ENCODE measurements around the gene RGS7.
"Not testable (repeated sequence)": the region's sequence is repeated elsewhere in the genome, so short reads cannot be mapped to it uniquely, and the experiment has no call there.

Gene RGS7

DNA sequence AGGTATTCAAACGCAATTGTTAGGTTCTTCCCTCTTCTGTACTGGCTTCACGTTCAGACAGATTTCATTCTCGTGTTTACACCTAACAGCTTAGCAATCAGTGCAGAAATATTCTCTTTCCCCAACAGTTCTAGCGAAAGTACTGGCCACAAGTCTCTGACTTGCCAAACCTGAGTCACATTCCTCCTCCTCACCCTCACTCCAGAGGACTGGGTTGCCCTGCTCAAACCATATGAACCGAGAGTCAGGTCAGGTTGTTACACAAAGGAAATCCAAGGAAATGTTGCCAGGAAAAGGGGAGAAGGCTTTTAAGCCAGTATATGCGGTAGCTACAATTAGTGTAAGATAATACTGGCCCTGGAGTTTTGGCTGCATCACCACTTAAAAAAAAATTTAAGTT is 282.5 kb downstream of the RGS7 start:
- no peak for DNase-seq

DNA sequence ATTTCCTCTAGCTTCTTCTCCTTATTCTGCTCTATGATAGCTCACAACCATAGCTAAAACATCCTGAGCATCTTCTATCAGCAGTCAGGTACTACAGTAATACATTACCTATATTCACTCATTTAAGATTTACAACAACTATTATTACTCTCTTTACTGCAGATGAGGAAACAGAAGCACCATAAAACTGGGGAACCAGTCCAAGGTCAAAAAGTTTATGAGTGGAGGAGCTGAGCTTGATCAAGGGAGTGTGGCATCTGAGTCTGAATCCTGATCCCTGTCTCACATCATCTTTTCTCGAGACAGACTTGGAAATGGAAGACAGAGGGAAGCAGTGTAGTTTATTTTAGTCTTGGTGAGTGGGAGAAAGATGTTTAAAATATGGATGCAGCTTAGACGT is 288.6 kb downstream of the RGS7 start:
- no peak for DNase-seq

- DNase-seq = no peak
Measured at GRCh38 chr1:241063276-241063675, 293.7 kb downstream of the RGS7 start.

GRCh38 chr1:241061062-241061461 is 295.9 kb downstream of the RGS7 start:
- no peak for DNase-seq

- no peak for DNase-seq
Measured at GRCh38 chr1:241048622-241049021, 308.4 kb downstream of the RGS7 start.

- no peak for DNase-seq
Measured at GRCh38 chr1:241045659-241046058, 311.3 kb downstream of the RGS7 start.

DNA sequence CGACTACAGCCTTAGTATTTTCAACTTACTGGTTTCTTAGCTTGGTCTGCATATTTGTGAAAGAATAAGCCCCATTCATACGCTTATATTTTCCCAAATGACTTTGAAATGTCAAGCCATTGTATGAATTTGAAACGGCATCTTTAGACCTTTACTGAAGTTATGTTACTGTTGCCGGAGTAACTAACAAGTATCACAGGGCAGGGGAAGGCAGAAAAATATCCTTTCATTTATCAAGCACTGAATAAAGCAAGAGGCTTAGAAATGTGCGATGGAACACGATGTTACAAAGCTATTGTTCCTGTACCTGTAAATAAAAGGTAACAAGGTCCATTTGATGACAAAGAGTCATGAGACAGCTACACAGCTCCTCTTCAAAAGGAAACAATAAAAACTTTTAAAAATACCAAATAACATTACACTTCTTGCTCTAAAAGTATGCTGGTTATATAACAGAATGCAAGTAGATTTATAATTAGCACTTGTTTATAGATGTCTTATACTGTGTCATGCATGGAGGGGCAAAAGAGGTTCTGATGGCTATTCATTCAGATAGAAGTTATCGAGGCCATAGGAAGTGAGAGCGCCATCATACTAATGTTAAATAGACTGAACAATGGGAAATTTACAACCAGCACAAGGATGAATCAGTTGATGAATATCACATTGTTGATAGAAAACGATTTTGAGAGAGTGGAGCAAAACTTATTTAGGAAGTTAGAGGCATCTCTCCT is 322.6 kb downstream of the RGS7 start:
- DNase-seq = no peak

DNA sequence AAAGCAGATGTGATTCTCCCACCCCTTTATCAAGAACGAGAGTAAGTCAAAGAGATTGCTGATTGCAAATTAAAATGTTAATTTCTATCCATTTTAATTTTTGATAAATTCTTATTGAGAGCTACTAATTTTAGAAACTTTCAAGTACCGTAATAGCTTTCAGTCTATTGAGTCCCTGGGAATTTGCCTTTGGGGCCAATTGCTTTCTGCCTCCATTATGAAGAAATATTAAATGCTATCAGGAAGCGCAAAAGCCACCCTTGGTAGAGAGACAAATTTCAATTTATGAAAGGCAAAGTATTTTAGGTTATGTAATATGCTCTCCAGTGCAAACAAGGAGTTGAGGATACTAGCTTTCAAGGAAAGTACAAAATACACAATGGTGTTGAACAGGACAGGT is 332.2 kb downstream of the RGS7 start:
- DNase-seq = no peak

GRCh38 chr1:241022366-241022765 is 334.6 kb downstream of the RGS7 start:
- peak; percentile 32 for DNase-seq

GRCh38 chr1:241020851-241021697 is 335.9 kb downstream of the RGS7 start:
- no peak for DNase-seq

GRCh38 chr1:241012708-241013340 is 344.2 kb downstream of the RGS7 start:
- DNase-seq = no peak

GRCh38 chr1:241007668-241008067 is 349.3 kb downstream of the RGS7 start:
- no peak for DNase-seq

DNA sequence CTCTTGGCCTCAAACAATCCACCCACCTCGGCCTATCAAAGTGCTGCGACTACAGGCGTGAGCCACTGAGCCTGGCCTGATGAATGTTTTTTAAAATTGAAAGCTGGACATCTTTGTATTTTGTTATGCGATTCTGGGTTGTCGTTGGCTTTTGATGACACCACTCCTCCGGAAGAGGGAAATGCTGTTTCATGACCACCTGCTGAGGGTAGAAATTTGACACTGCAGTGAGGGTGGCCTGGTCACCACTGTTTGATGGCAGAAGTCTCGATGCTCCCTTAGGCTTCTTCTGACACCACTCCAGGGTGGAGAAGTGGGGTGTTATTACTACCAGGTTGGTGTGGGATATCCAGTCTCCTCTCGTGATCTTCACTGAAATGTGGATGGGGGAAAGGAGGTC is 357.2 kb downstream of the RGS7 start:
- DNase-seq = no peak

GRCh38 chr1:240998441-240999015 is 358.5 kb downstream of the RGS7 start:
- no peak for DNase-seq

DNA sequence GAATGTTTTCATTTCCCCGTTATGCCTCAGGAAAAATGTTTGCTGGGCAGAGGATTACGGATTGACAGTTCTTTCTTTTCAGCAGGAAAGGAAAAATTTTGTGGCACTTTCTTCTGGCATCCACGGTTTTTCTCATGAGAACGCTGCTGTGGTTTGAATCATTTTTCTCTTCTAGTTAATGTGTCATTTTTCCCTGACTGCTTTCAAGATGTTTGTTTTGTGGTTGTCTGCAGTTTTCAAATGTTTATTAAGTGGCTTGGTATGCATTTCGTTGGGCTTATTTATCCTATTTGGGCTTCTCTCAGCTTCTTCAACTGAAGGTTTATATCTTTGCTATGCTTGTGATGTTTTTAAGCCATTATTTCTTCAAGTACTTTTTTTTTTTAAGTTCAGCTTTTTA is 359.0 kb downstream of the RGS7 start:
- peak; percentile 30 for DNase-seq

GRCh38 chr1:240993004-240993403 is 364.0 kb downstream of the RGS7 start:
- DNase-seq = no peak

GRCh38 chr1:240991230-240991629 is 365.8 kb downstream of the RGS7 start:
- no peak for DNase-seq

DNA sequence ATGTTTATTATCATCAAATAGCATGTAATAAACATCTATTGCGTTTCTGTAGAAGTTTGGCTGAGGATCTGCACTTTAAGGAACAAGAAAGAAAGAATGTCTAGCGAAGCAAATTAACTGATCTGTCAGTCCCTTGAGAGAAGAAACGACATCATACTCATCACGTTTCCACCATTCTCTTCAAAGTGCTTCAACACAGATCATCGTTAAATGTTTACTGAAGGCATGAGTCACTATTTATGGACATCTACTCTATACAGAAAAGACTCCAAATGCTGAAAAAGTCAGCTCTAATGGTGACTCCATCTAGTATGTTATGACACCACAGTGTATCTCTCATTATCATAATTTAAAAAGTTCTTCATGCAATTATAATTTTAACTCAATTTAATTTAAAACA is 369.1 kb downstream of the RGS7 start:
- DNase-seq = peak; percentile 24

GRCh38 chr1:240985081-240985480 is 371.9 kb downstream of the RGS7 start:
- no peak for DNase-seq

GRCh38 chr1:240980342-240980741 is 376.7 kb downstream of the RGS7 start:
- no peak for DNase-seq

GRCh38 chr1:240976685-240977084 is 380.3 kb downstream of the RGS7 start:
- no peak for DNase-seq

DNA sequence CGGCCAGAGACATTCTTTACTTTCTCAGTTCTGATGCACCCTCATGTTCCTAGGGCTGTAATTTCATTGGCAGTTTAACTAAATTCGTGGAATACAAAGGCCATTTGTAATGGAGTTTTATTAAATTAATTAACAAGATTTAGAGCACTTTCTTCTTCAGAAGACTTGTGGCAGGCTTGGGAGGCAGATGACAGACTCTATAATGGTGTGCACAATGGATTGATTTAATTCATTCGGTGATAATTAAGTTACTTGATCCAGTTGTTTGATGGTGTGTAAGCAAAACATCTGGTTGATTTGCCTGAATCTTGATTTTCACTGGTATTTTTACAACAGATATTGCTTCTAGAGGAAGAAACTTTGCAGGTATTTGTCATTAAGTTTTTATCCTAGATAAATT is 383.1 kb downstream of the RGS7 start:
- DNase-seq = no peak

GRCh38 chr1:240972059-240972458 is 384.9 kb downstream of the RGS7 start:
- DNase-seq = not testable (repeated sequence)

- no peak for DNase-seq
Measured at GRCh38 chr1:240970253-240970652, 386.8 kb downstream of the RGS7 start.

Data from HCEC 1CT (cell line).